Erythroblast (primary cell): ENCODE measurements around the gene LBX2.
"Not testable (repeated sequence)": the region's sequence is repeated elsewhere in the genome, so short reads cannot be mapped to it uniquely, and the experiment has no call there.

Source experiments
- DNase-seq, 2 experiments: peaks; one replicate each; lab custom pipeline; 2025; lab: John Stamatoyannopoulos, UW
- GATA1 ChIP-seq: IDR thresholded peaks from 2 replicates; pipeline ENCODE4 v1.6.1; 2011; ENCODE audit warnings: low read depth, mild to moderate bottlenecking, control low read depth, low read length, moderate library complexity
- POLR2A ChIP-seq: IDR thresholded peaks from 2 replicates; pipeline ENCODE4 v1.6.1; 2011; ENCODE audit warnings: mild to moderate bottlenecking, low read length

LBX2 gene

GRCh38 chr2:74491648-74492544, 7.5 kb downstream of the LBX2 start:
- DNase-seq = no peak
- TF ChIP-seq POLR2A (no peak), GATA1 (no peak)

GRCh38 chr2:74489906-74490305, 9.5 kb downstream of the LBX2 start:
- DNase-seq = no peak
- no peak for TF ChIP-seq GATA1
- no peak for TF ChIP-seq POLR2A

GRCh38 chr2:74488643-74489481, 10.5 kb downstream of the LBX2 start:
- no peak for DNase-seq
- no peak for TF ChIP-seq GATA1
- no peak for TF ChIP-seq POLR2A

GRCh38 chr2:74486141-74486540, 13.3 kb downstream of the LBX2 start:
- no peak for TF ChIP-seq GATA1
- no peak for TF ChIP-seq POLR2A

GRCh38 chr2:74483675-74484164, 15.7 kb downstream of the LBX2 start:
- DNase-seq = not testable (repeated sequence)

More at GRCh38 chr2:74486141-74486540, 13.3 kb downstream of the LBX2 start:
- DNase-seq = no peak

- TF ChIP-seq POLR2A (peak; percentile 80), GATA1 (no peak)
- DNase-seq = peak; percentile 96 to 97
Measured at GRCh38 chr2:74482801-74483674, 16.4 kb downstream of the LBX2 start, which contains the start of the genes CCDC142 and TTC31. Gene CCDC142, minus strand, starts transcription at chr2:74482998. Its CDS starts 161 bp downstream, at chr2:74482837. Gene TTC31, plus strand, starts transcription at chr2:74483081. Its CDS starts 15 bp downstream, at chr2:74483096.

- peak; percentile 77 to 82 for DNase-seq
- TF ChIP-seq GATA1 (no peak), POLR2A (no peak)
Measured at GRCh38 chr2:74481961-74482800, 17.2 kb downstream of the LBX2 start.

GRCh38 chr2:74481431-74481830, 18.0 kb downstream of the LBX2 start:
- DNase-seq = no peak
- TF ChIP-seq GATA1 (no peak), POLR2A (no peak)

- DNase-seq = no peak
- TF ChIP-seq GATA1 (no peak), POLR2A (no peak)
Measured at GRCh38 chr2:74474899-74475298, 24.5 kb downstream of the LBX2 start.

- no peak for DNase-seq
- TF ChIP-seq POLR2A (no peak), GATA1 (no peak)
Measured at GRCh38 chr2:74474481-74474880, 24.9 kb downstream of the LBX2 start.

- DNase-seq = no peak
- no peak for TF ChIP-seq GATA1
- TF ChIP-seq POLR2A = no peak
Measured at GRCh38 chr2:74472945-74473258, 26.5 kb downstream of the LBX2 start.
